ENCODE results near the gene CABCOCO1.

DNA sequence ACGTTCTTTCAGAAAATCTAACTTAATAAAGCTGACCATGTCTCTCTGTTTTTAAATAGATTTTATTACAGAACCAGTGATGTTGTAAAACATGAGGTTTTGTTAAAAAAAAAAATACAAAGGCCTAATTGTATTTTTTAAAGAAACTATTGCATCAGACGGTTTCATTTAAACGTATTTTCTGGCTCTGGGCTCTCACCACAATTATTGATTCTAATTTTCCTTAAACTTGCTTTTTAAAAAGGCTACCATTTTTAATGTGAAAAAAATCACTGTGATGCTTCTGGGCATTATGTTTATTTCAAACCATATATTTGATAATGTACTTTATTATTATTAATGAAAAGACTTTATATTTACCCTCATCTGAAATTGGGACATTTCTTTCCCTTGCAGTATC lies 94.3 kb downstream of the CABCOCO1 start:
- TF ChIP-seq, protein P1, sequence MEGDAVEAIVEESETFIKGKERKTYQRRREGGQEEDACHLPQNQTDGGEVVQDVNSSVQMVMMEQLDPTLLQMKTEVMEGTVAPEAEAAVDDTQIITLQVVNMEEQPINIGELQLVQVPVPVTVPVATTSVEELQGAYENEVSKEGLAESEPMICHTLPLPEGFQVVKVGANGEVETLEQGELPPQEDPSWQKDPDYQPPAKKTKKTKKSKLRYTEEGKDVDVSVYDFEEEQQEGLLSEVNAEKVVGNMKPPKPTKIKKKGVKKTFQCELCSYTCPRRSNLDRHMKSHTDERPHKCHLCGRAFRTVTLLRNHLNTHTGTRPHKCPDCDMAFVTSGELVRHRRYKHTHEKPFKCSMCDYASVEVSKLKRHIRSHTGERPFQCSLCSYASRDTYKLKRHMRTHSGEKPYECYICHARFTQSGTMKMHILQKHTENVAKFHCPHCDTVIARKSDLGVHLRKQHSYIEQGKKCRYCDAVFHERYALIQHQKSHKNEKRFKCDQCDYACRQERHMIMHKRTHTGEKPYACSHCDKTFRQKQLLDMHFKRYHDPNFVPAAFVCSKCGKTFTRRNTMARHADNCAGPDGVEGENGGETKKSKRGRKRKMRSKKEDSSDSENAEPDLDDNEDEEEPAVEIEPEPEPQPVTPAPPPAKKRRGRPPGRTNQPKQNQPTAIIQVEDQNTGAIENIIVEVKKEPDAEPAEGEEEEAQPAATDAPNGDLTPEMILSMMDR (IDR thresholded peaks at IDR 0.05) = no peak
- TF ChIP-seq POLR2AphosphoS5 (IDR thresholded peaks at IDR 0.05) = no peak
